Spinal cord (tissue), 10 donors: Measurements from ENCODE around the gene S100G. TPM values are rescaled to one million over a fixed set of nuclear protein-coding genes. Genes with fewer than 3 reads are reported as not detected.

ENCODE experiments used
- DNase-seq, 6 donors: peaks; one replicate each; pipeline versions ENCODE4 v3.0.0 to v3.0.0-alpha.2; 2013 to 2015; ENCODE audit warnings: low spot score in 6 of 6, low read depth in 4 of 6
- H3K27ac ChIP-seq: one replicate; pipeline ENCODE4 v1.5.1; 2013; ENCODE audit warnings: low read depth, low read length, control low read depth
- H3K27me3 ChIP-seq: one replicate; pipeline ENCODE4 v1.6.1; 2013; ENCODE audit warnings: low read length; ENCODE audit not compliant: control insufficient read depth, insufficient read depth
- H3K36me3 ChIP-seq: one replicate; pipeline ENCODE4 v1.6.1; 2013; ENCODE audit warnings: low read length; ENCODE audit not compliant: control insufficient read depth, insufficient read depth
- H3K4me1 ChIP-seq: one replicate; pipeline ENCODE4 v1.6.1; 2013; ENCODE audit warnings: low read length; ENCODE audit not compliant: control insufficient read depth, insufficient read depth
- H3K4me3 ChIP-seq: one replicate; pipeline ENCODE4 v1.5.1; 2013; ENCODE audit warnings: low read depth, low read length, control low read depth
- H3K9me3 ChIP-seq: one replicate; pipeline ENCODE4 v1.6.1; 2013; ENCODE audit warnings: low read length; ENCODE audit not compliant: control insufficient read depth, insufficient read depth
- WGBS: methylation state at CpG from one replicate; pipeline ENCODE4 v1.1.5; 2013; ENCODE audit warnings: missing lambda C conversion rate; ENCODE audit not compliant: insufficient coverage; 5-methylcytosine and 5-hydroxymethylcytosine counted together
- polyA plus RNA-seq, 2 donors: library from polyadenylated mRNA; unstranded; fragments of 120-200 nt; gene quantifications; one replicate each; pipeline ENCODE4 v1.2.1, GENCODE V29; 2013; ENCODE audit not compliant: insufficient read length in 2 of 2
- total RNA-seq, 2 donors: library from RNA; depleted of rRNA in 1 of 2; stranded (reverse); fragments of 120-200 nt in 1 of 2; fragments of >200 nt in 1 of 2; gene quantifications; one replicate each; pipeline versions ENCODE4 v1.2.3 to v1.2.4, GENCODE V29; 2013 to 2014
- donor health status: healthy.

Gene S100G
- total and polyA plus RNA-seq, 4 donors, result 0.36 TPM; not detected in 3

GRCh38 chrX:16640823-16641222, 9.1 kb upstream of the S100G start:
- Histone ChIP-seq H3K27me3 (peaks cover 22% of the 10 kb centered on the region), H3K4me1 (no peaks in the 10 kb centered on the region), H3K9me3 (no peaks in the 10 kb centered on the region), H3K27ac (no peak overlapping the region), H3K4me3 (no peak overlapping the region), H3K36me3 (peaks cover 3% of the 10 kb centered on the region)
- DNase-seq, result no peak
- WGBS, result 94% methylated on average over 4 of the region's 4 CpGs

GRCh38 chrX:16643176-16643575, 6.8 kb upstream of the S100G start:
- Histone ChIP-seq H3K9me3 (no peaks in the 10 kb centered on the region), H3K27me3 (peaks cover 25% of the 10 kb centered on the region), H3K36me3 (no peaks in the 10 kb centered on the region), H3K4me1 (no peaks in the 10 kb centered on the region), H3K4me3 (no peak overlapping the region), H3K27ac (no peak overlapping the region)
- no peak for DNase-seq
- WGBS, result 72% methylated on average over 3 of the region's 5 CpGs

GRCh38 chrX:16646366-16647138, 3.4 kb upstream of the S100G start:
- Histone ChIP-seq H3K9me3 (no peaks in the 10 kb centered on the region), H3K4me1 (no peaks in the 10 kb centered on the region), H3K4me3 (no peak overlapping the region), H3K27ac (no peak overlapping the region), H3K27me3 (peaks cover 13% of the 10 kb centered on the region), H3K36me3 (no peaks in the 10 kb centered on the region)
- 97% methylated on average over 2 of the region's 4 CpGs for WGBS
- DNase-seq, result no peak

- Histone ChIP-seq H3K4me3 (no peak overlapping the region), H3K36me3 (no peaks in the 10 kb centered on the region), H3K27ac (no peak overlapping the region), H3K27me3 (peaks cover 17% of the 10 kb centered on the region), H3K9me3 (no peaks in the 10 kb centered on the region), H3K4me1 (no peaks in the 10 kb centered on the region)
- whole genome bisulfite sequencing, result 70% methylated on average over 3 of the region's 4 CpGs
- DNase-seq, result no peak
Measured at GRCh38 chrX:16651391-16652024, 1.6 kb downstream of the S100G start.

GRCh38 chrX:16653424-16653823, 3.5 kb downstream of the S100G start:
- H3K36me3 ChIP-seq, result no peaks in the 10 kb centered on the region
- peaks cover 21% of the 10 kb centered on the region for H3K27me3 ChIP-seq
- DNase-seq, result no peak
- WGBS, result 91% methylated on average over 6 of the region's 7 CpGs
- no peaks in the 10 kb centered on the region for H3K9me3 ChIP-seq
- H3K4me1 ChIP-seq, result no peaks in the 10 kb centered on the region
- H3K27ac ChIP-seq, result no peak overlapping the region
- H3K4me3 ChIP-seq, result no peak overlapping the region

GRCh38 chrX:16654093-16654492, 4.1 kb downstream of the S100G start:
- Histone ChIP-seq H3K9me3 (no peaks in the 10 kb centered on the region), H3K4me1 (no peaks in the 10 kb centered on the region), H3K27me3 (peaks cover 23% of the 10 kb centered on the region), H3K27ac (no peak overlapping the region), H3K36me3 (no peaks in the 10 kb centered on the region), H3K4me3 (no peak overlapping the region)
- DNase-seq, result no peak
- WGBS, result no CpG with 5 or more reads among the region's 3 CpGs

- Histone ChIP-seq H3K36me3 (no peaks in the 10 kb centered on the region), H3K9me3 (no peaks in the 10 kb centered on the region), H3K4me1 (no peaks in the 10 kb centered on the region), H3K4me3 (no peak overlapping the region), H3K27me3 (peaks cover 29% of the 10 kb centered on the region), H3K27ac (no peak overlapping the region)
- DNase-seq, result no peak
- WGBS, result no CpG with 5 or more reads among the region's 2 CpGs
Measured at GRCh38 chrX:16658284-16658683, 8.3 kb downstream of the S100G start.

GRCh38 chrX:16659321-16659720, 9.4 kb downstream of the S100G start:
- Histone ChIP-seq H3K36me3 (no peaks in the 10 kb centered on the region), H3K4me3 (no peak overlapping the region), H3K27me3 (peaks cover 26% of the 10 kb centered on the region), H3K27ac (no peak overlapping the region), H3K4me1 (no peaks in the 10 kb centered on the region), H3K9me3 (no peaks in the 10 kb centered on the region)
- no CpG with 5 or more reads among the region's 1 CpG for WGBS
- DNase-seq, result no peak

- Histone ChIP-seq H3K9me3 (no peaks in the 10 kb centered on the region), H3K27ac (no peak overlapping the region), H3K27me3 (peaks cover 31% of the 10 kb centered on the region), H3K36me3 (no peaks in the 10 kb centered on the region), H3K4me3 (no peak overlapping the region), H3K4me1 (no peaks in the 10 kb centered on the region)
- DNase-seq, result no peak
- WGBS, result no CpG with 5 or more reads among the region's 2 CpGs
Measured at GRCh38 chrX:16661495-16661894, 11.5 kb downstream of the S100G start.

- WGBS, result no CpG with 5 or more reads among the region's 2 CpGs
- H3K27me3 ChIP-seq, result peaks cover 29% of the 10 kb centered on the region
Measured at GRCh38 chrX:16662402-16662801, 12.4 kb downstream of the S100G start.

More at GRCh38 chrX:16662402-16662801, 12.4 kb downstream of the S100G start:
- Histone ChIP-seq H3K9me3 (no peaks in the 10 kb centered on the region), H3K4me1 (no peaks in the 10 kb centered on the region), H3K36me3 (no peaks in the 10 kb centered on the region), H3K4me3 (no peak overlapping the region), H3K27ac (no peak overlapping the region)
- DNase-seq, result no peak
